Fibroblast of pulmonary artery (primary cell): ENCODE data around the gene PTPN11.

Source experiments
- DNase-seq: peaks from one replicate; pipeline ENCODE4 v3.0.0-alpha.2; 2010; ENCODE audit warnings: low read depth
- H3K4me3 ChIP-seq: replicated peaks from 2 replicates; pipeline ENCODE4 v1.5.1; 2011; ENCODE audit warnings: low read depth, mild to moderate bottlenecking, control low read depth, low read length, moderate library complexity
- TF ChIP-seq, protein P1 (sequence below): IDR thresholded peaks from 2 replicates; pipeline ENCODE4 v1.5.1; 2011; ENCODE audit warnings: mild to moderate bottlenecking, control low read depth, low read length, inconsistent platforms; ENCODE audit errors: missing control alignments

The PTPN11 gene

DNA sequence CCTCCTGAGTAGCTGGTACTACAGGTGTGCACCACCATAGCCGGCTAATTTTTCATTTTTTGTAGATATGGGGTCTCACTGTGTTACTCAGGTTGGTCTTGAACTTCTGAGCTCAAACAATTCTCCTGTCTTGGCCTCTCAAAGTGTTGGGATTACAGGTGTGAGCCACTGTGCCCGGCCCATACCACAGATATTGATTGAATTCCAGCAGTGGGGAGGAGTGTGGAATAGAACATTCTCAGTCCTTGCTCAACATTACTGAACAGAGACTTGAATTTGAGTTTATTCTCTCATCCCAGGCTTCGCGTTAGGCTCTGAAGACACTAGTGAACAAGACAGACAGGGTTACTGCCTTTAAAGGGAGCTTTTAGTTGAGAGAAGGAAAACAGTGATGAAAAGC, 39.6 kb downstream of the PTPN11 start:
- TF ChIP-seq, protein P1, sequence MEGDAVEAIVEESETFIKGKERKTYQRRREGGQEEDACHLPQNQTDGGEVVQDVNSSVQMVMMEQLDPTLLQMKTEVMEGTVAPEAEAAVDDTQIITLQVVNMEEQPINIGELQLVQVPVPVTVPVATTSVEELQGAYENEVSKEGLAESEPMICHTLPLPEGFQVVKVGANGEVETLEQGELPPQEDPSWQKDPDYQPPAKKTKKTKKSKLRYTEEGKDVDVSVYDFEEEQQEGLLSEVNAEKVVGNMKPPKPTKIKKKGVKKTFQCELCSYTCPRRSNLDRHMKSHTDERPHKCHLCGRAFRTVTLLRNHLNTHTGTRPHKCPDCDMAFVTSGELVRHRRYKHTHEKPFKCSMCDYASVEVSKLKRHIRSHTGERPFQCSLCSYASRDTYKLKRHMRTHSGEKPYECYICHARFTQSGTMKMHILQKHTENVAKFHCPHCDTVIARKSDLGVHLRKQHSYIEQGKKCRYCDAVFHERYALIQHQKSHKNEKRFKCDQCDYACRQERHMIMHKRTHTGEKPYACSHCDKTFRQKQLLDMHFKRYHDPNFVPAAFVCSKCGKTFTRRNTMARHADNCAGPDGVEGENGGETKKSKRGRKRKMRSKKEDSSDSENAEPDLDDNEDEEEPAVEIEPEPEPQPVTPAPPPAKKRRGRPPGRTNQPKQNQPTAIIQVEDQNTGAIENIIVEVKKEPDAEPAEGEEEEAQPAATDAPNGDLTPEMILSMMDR = no peak
- DNase-seq = no peak
- no peak overlapping the region for H3K4me3 ChIP-seq

DNA sequence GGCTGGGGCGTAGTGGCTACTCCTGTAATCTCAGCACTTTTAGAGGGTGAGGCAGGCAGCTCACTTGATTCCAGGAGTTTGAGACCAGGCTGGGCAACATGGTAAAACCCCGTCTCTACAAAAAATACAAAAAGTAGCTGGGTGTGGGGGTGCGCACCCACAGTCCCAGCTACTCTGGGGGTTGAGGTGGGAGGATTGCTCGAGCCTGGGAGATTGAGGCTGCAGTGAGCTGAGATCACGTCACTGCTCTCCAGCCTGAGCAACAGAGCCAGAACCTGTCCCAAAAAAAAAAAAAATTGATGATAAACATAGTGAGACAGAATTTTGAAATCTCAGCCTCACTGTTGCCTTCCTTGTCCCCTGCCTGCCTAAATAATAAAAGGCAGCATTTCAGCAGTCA, 40.0 kb downstream of the PTPN11 start:
- no peak for DNase-seq
- TF ChIP-seq, protein P1 = no peak
- no peak overlapping the region for H3K4me3 ChIP-seq

GRCh38 chr12:112463478-112463877, 44.7 kb downstream of the PTPN11 start:
- TF ChIP-seq, protein P1 = no peak
- no peak for DNase-seq
- no peak overlapping the region for H3K4me3 ChIP-seq

DNA sequence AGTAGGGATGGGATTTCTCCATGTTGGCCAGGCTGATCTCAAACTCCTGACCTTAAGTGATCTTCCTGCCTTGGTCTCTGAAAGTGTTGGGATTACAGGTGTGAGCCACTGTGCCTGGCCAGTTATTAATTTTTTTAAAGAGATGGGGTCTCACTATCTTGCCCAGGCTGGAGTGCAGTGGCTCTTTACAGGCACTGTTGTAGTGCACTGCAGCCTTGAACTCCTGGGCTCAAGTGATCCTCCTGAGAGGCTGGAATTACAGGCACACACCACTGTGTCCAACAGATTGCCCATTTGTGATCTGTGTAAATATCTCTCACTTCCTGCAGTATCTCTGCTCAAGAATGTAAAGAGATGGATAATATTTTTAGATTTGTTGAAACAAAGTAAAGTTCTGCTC, 45.9 kb downstream of the PTPN11 start:
- TF ChIP-seq, protein P1 = no peak
- H3K4me3 ChIP-seq = no peak overlapping the region
- no peak for DNase-seq

DNA sequence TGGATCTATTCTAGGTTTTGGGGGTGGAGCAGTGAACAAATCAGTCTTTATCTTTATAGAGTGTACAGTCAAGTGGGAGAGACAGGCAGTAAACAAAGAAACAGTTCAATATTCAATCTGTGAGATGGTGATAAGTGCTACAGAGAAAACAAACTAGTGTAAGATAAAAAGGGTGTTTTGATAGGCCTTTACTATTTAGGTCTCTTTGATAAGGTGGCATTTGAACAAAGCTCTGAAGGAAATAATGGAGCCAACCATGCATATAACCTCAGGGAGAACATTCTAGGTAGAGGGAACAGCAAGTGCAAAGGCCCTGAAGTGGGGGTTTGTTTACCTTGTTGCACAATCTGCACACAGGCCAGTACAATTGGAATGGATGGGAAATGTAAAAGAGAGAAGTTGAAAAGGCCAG, 47.3 kb downstream of the PTPN11 start:
- no peak overlapping the region for H3K4me3 ChIP-seq
- DNase-seq = no peak
- TF ChIP-seq, protein P1 = no peak

DNA sequence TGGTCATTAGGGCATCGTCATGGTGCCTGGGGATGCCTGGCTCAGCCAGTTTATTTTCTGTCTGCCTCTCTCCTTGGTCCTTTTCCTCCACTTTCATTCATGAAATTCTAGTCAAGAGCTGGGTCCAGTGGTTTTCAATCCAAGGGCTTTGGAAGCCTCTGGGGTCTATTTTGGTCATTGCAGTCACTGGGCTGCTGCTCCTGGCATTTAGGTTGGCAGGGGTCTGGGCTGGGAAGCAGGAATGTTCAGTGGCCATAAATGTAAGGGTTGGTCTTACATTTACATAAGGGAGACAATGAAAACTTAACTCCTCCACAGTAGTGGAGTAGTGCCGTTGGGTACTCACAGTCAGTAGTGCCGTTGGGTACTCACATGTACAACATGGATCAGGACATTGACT, 48.1 kb downstream of the PTPN11 start:
- TF ChIP-seq, protein P1 = no peak
- no peak overlapping the region for H3K4me3 ChIP-seq
- no peak for DNase-seq

DNA sequence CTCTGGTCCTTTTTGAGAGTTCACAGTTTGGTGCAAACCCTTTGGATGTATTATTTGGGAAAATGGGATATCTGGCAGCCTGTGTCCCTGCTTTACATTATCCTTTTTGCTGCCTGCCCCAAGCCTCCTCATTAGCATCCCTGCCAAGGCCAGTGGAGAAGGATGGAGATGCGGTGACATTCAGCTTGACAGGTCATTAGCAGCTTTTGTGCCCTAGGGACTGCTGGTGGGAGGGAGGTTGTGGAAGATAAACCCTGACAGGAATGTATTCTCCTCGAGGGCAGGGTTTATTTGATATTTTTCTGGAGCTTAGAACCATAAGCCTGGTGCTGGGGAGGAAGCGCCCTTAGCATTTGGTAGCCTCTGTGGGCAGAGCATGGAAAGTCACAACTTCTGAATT, 49.3 kb downstream of the PTPN11 start:
- TF ChIP-seq, protein P1 = no peak
- H3K4me3 ChIP-seq = no peak overlapping the region
- no peak for DNase-seq
